Osteocyte (in vitro differentiated cells): ENCODE results near the gene EHMT1. TPM values are rescaled to one million over a fixed set of nuclear protein-coding genes. Genes with fewer than 3 reads are reported as not detected.

Experiments used
- DNase-seq: peaks from one replicate; pipeline ENCODE4 v3.0.0; 2021; ENCODE audit warnings: mixed read lengths; ENCODE audit not compliant: unreplicated experiment; ENCODE audit errors: extremely low spot score
- H3K27ac Mint-ChIP-seq: one replicate; pipeline ENCODE4 v1.8.0; 2021; ENCODE audit warnings: mild to moderate bottlenecking, mixed read lengths; ENCODE audit not compliant: unreplicated experiment
- H3K27me3 Mint-ChIP-seq: one replicate; pipeline ENCODE4 v1.8.0; 2021; ENCODE audit warnings: mixed read lengths; ENCODE audit not compliant: unreplicated experiment
- H3K36me3 Mint-ChIP-seq: one replicate; pipeline ENCODE4 v1.8.0; 2021; ENCODE audit warnings: mixed read lengths; ENCODE audit not compliant: unreplicated experiment
- H3K4me1 Mint-ChIP-seq: one replicate; pipeline ENCODE4 v1.8.0; 2021; ENCODE audit warnings: mixed read lengths; ENCODE audit not compliant: unreplicated experiment
- H3K4me3 Mint-ChIP-seq: one replicate; pipeline ENCODE4 v1.8.0; 2021; ENCODE audit warnings: mild to moderate bottlenecking, moderate library complexity, mixed read lengths; ENCODE audit not compliant: unreplicated experiment
- H3K9me3 Mint-ChIP-seq: one replicate; pipeline ENCODE4 v1.8.0; 2021; ENCODE audit warnings: mixed read lengths; ENCODE audit not compliant: unreplicated experiment
- CTCF ChIP-seq: fragments of 200-600 bp; sonication (generic); IDR thresholded peaks from 2 replicates; pipeline ENCODE4 v1.5.0; 2021; ENCODE audit warnings: antibody characterized with exemption, mild to moderate bottlenecking, moderate library complexity
- total RNA-seq: library from RNA; stranded (reverse); gene quantifications from 2 replicates; pipeline ENCODE4 v1.2.1, GENCODE V29; 2021

EHMT1 gene
- total RNA-seq, 1 donor from 2014 or later, result 88.6 TPM

- DNase-seq, result no peak
- H3K4me1 Mint-ChIP-seq, result no peaks in the 10 kb centered on the region
- TF ChIP-seq CTCF, result no peak
- H3K36me3 Mint-ChIP-seq, result peaks cover 28% of the 10 kb centered on the region
- no peak overlapping the region for H3K27ac Mint-ChIP-seq
- H3K4me3 Mint-ChIP-seq, result no peak overlapping the region
- no peaks in the 10 kb centered on the region for H3K9me3 Mint-ChIP-seq
- H3K27me3 Mint-ChIP-seq, result no peaks in the 10 kb centered on the region
Measured at GRCh38 chr9:137834846-137835546, 216.2 kb downstream of the EHMT1 start.

- no peaks in the 10 kb centered on the region for H3K9me3 Mint-ChIP-seq
- no peak overlapping the region for H3K4me3 Mint-ChIP-seq
- no peaks in the 10 kb centered on the region for H3K4me1 Mint-ChIP-seq
Measured at GRCh38 chr9:137836151-137836830, 217.5 kb downstream of the EHMT1 start.

GRCh38 chr9:137836831-137837241 lies 218.0 kb downstream of the EHMT1 start:
- Mint-ChIP-seq H3K4me3 (no peak overlapping the region), H3K27me3 (no peaks in the 10 kb centered on the region), H3K27ac (no peak overlapping the region), H3K4me1 (no peaks in the 10 kb centered on the region), H3K36me3 (peaks cover 18% of the 10 kb centered on the region), H3K9me3 (no peaks in the 10 kb centered on the region)
- TF ChIP-seq CTCF, result no peak
- no peak for DNase-seq

More at GRCh38 chr9:137836151-137836830, 217.5 kb downstream of the EHMT1 start:
- no peak for DNase-seq
- no peak overlapping the region for H3K27ac Mint-ChIP-seq
- no peaks in the 10 kb centered on the region for H3K27me3 Mint-ChIP-seq
- peaks cover 21% of the 10 kb centered on the region for H3K36me3 Mint-ChIP-seq
- TF ChIP-seq CTCF, result no peak

- DNase-seq, result no peak
- no peak overlapping the region for H3K27ac Mint-ChIP-seq
- no peaks in the 10 kb centered on the region for H3K4me1 Mint-ChIP-seq
- H3K4me3 Mint-ChIP-seq, result no peak overlapping the region
- H3K27me3 Mint-ChIP-seq, result no peaks in the 10 kb centered on the region
- no peak for TF ChIP-seq CTCF
- no peaks in the 10 kb centered on the region for H3K9me3 Mint-ChIP-seq
- peaks cover 17% of the 10 kb centered on the region for H3K36me3 Mint-ChIP-seq
Measured at GRCh38 chr9:137837345-137838278, 218.8 kb downstream of the EHMT1 start.
